Astrocyte of the hippocampus (primary cell): ENCODE data around the gene CNOT10.

Source experiments
- DNase-seq: peaks from one replicate; pipeline ENCODE4 v3.0.0; 2011; ENCODE audit warnings: low read depth, low spot score

The CNOT10 gene

GRCh38 chr3:32817558-32818228, 132.7 kb downstream of the CNOT10 start, which contains the start of gene TRIM71:
TSS of gene TRIM71 (plus strand) at chr3:32817997. CDS start at chr3:32818081, 84 bp downstream.
- DNase-seq: peak; percentile 35

GRCh38 chr3:32818229-32818969, 133.4 kb downstream of the CNOT10 start:
- peak; percentile 34 for DNase-seq

GRCh38 chr3:32818970-32819511, 134.1 kb downstream of the CNOT10 start:
- no peak for DNase-seq

- no peak for DNase-seq
Measured at GRCh38 chr3:32819551-32820348, 134.8 kb downstream of the CNOT10 start.

GRCh38 chr3:32820430-32820829, 135.4 kb downstream of the CNOT10 start:
- no peak for DNase-seq

GRCh38 chr3:32820971-32821685, 136.1 kb downstream of the CNOT10 start:
- no peak for DNase-seq

- peak; percentile 35 for DNase-seq
Measured at GRCh38 chr3:32821686-32822296, 136.8 kb downstream of the CNOT10 start.

GRCh38 chr3:32822609-32823498, 137.9 kb downstream of the CNOT10 start:
- no peak for DNase-seq
